SK-N-SH treated with all-trans-retinoic acid at 6 μM for 48 hours (cell line): ENCODE measurements around the gene PAPOLA.

ENCODE experiments used
- ATAC-seq: fragments of 200-7000 bp; cut with Tn5 transposase; 3 replicates; pipeline ENCODE4 v1.9.1; 2020; ENCODE audit warnings: mild to moderate bottlenecking, moderate library complexity
- ARNTL ChIP-seq: fragments of 450-650 bp; formaldehyde crosslinking; IDR thresholded peaks from 2 replicates; pipeline ENCODE4 v1.5.0; 2020; ENCODE audit warnings: low read depth, mild to moderate bottlenecking, moderate library complexity, borderline replicate concordance
- CSDC2 ChIP-seq: fragments of 250-450 bp; sonication (Bioruptor Pico); IDR thresholded peaks from 2 replicates; pipeline ENCODE4 v1.5.0; 2020; ENCODE audit warnings: mild to moderate bottlenecking, moderate library complexity
- CSRNP3 ChIP-seq: fragments of 250-450 bp; sonication (Bioruptor Pico); IDR thresholded peaks from 2 replicates; pipeline ENCODE4 v1.5.1; 2021; ENCODE audit warnings: mild to moderate bottlenecking, moderate library complexity
- GLIS3 ChIP-seq: fragments of 250-450 bp; sonication (Bioruptor Pico); IDR thresholded peaks from 2 replicates; pipeline ENCODE4 v1.5.0; 2020; ENCODE audit warnings: mild to moderate bottlenecking, moderate library complexity
- ISL1 ChIP-seq: fragments of 250-450 bp; sonication (Bioruptor Pico); IDR thresholded peaks from 2 replicates; pipeline ENCODE4 v2.1.2; 2022; ENCODE audit warnings: mild to moderate bottlenecking, moderate library complexity
- OSR1 ChIP-seq: fragments of 250-450 bp; sonication (Bioruptor Pico); IDR thresholded peaks from 2 replicates; pipeline ENCODE4 v1.8.0; 2022; ENCODE audit warnings: moderate library complexity, mild to moderate bottlenecking, inconsistent platforms
- POU6F1 ChIP-seq: fragments of 250-450 bp; sonication (Bioruptor Pico); IDR thresholded peaks from 2 replicates; pipeline ENCODE4 v1.8.0; 2021; ENCODE audit warnings: low read depth, mild to moderate bottlenecking, moderate library complexity, borderline replicate concordance
- PPARA ChIP-seq: fragments of 250-450 bp; sonication (Bioruptor Pico); IDR thresholded peaks from 2 replicates; pipeline ENCODE4 v1.5.0; 2020; ENCODE audit warnings: mild to moderate bottlenecking, borderline replicate concordance
- RARB ChIP-seq: fragments of 250-450 bp; sonication (Bioruptor Pico); IDR thresholded peaks from 2 replicates; pipeline ENCODE4 v1.8.0; 2021; ENCODE audit warnings: mild to moderate bottlenecking, moderate library complexity
- SNAI2 ChIP-seq: fragments of 250-450 bp; sonication (Bioruptor Pico); IDR thresholded peaks from 2 replicates; pipeline ENCODE4 v1.5.0; 2020; ENCODE audit warnings: mild to moderate bottlenecking, moderate library complexity
- TOX ChIP-seq: fragments of 250-450 bp; sonication (Bioruptor Pico); IDR thresholded peaks from 2 replicates; pipeline ENCODE4 v1.8.0; 2021; ENCODE audit warnings: mild to moderate bottlenecking, moderate library complexity, borderline replicate concordance
- TSHZ2 ChIP-seq: fragments of 250-450 bp; sonication (Bioruptor Pico); IDR thresholded peaks from 2 replicates; pipeline ENCODE4 v1.5.0; 2020; ENCODE audit warnings: mild to moderate bottlenecking, moderate library complexity
- ZFP3 ChIP-seq: fragments of 250-450 bp; sonication (Bioruptor Pico); IDR thresholded peaks from 2 replicates; pipeline ENCODE4 v1.5.0; 2020; ENCODE audit warnings: mild to moderate bottlenecking, moderate library complexity
- ZFP30 ChIP-seq: fragments of 450-650 bp; formaldehyde crosslinking; IDR thresholded peaks from 2 replicates; pipeline ENCODE4 v1.5.0; 2022; ENCODE audit warnings: mild to moderate bottlenecking, moderate library complexity
- ZNF70 ChIP-seq: fragments of 450-650 bp; formaldehyde crosslinking; IDR thresholded peaks from 2 replicates; pipeline ENCODE4 v1.5.0; 2020; ENCODE audit warnings: mild to moderate bottlenecking, moderate library complexity
- TF ChIP-seq, protein P1 (sequence below): fragments of 250-450 bp; sonication (Bioruptor Pico); IDR thresholded peaks from 2 replicates; pipeline ENCODE4 v1.5.1; 2020; ENCODE audit warnings: low read depth, mild to moderate bottlenecking, moderate library complexity

PAPOLA gene

DNA sequence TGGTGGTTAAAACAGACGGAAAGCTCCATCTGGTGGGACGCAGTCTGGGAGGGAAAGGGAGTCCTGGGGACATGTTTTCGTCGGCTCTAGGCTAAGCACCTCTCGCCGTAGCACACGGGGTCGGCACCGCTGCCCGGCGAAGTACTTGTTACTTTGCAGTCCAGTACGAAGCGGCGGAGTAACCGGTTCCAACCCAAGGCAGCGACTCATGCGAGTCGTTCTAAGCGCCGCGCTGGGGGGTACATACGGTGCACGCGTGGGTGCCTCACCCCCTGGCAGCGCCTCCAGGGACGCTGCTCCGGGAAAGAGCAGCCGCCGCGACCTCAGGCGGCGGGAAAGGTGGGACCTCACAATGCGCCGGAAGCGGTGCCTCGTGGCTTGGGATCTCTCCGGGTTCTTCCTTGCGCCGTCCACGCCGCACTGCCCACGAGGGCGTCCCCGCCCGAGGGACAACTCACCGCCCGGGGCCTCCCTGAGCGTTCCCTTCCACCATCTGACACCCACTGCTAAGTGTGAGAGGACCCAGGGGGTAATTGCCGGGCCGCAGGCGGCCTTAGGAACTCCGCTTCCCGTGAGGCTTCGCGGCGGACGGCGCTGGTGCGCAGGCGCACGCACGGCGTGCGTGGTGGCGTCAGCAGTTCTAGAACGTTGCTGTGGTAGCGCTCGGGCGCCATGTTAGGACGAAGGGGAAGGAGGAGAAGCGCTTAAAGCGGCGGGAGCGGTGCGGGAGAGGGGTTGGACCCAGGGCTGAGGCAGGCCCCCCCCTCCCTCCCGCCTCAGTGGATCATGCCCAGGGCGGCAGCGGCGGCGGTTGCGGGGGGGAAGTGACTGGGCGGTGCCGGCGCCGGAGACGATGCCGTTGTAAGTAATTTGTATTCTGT lies at the start of gene PAPOLA:
TSS of gene PAPOLA (plus strand) at position 643 of the 881 bp plus-strand sequence. CDS start at position 854, 211 bp downstream.
- TF ChIP-seq CSRNP3 (CRISPR knock-in tag) (no peak), POU6F1 (CRISPR knock-in tag) (no peak), SNAI2 (no peak), PPARA (CRISPR knock-in tag) (no peak), TSHZ2 (peak; percentile 66; the same call in 1 of the 2 replicates), CSDC2 (CRISPR knock-in tag) (0 out of 2 replicates have a peak, but pooled peaks have one; percentile 47), ZFP3 (CRISPR knock-in tag) (0 out of 2 replicates have a peak, but pooled peaks have one; percentile 41)
- TF ChIP-seq, all 23 proteins: peak for 3
- ATAC-seq = peak; percentile 95

DNA sequence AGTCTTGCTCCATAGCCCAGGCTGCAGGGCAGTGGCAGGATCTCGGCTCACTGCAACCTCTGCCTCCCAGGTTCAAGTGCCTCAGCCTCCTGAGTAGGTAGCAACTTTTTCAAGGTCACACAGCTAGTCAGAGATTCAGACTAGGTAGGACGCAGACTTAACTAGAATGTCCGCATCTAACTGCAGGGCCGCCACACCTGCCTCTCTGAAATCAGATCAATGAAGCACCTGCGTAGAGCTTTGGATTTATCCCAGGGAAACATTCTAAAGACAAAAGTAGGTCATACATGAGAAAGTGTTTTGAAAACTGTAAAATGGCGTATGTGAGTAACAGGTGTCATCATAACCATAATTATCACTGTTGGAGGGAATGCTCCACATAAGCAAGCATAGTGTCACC lies 49.5 kb upstream of the PAPOLA start:
- no peak for ATAC-seq
- TF ChIP-seq PPARA (CRISPR knock-in tag) = no peak
- TF ChIP-seq TSHZ2 = no peak
- TF ChIP-seq ZNF70 (CRISPR knock-in tag) = no peak

DNA sequence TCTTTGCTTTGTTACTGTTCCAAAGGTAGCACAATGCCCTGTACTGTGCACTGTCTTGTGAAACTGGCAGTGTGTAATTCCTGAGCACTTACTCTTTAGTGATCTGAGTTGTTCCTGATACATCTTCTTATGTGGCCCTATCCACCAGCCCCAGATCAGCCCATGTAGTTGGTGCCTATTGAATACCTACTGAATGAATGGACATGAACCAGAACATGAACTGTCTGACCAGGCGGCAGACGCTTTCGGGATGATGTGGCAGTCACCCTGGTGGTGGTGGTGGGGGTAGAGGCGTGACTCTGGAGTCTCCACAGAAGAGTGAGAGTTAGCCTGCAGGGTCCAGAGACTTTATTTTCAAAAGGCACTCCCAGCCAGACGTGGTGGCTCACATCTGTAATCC lies 46.6 kb upstream of the PAPOLA start:
- ATAC-seq = no peak; the same call in 2 of the 3 replicates
- TF ChIP-seq, protein P1, sequence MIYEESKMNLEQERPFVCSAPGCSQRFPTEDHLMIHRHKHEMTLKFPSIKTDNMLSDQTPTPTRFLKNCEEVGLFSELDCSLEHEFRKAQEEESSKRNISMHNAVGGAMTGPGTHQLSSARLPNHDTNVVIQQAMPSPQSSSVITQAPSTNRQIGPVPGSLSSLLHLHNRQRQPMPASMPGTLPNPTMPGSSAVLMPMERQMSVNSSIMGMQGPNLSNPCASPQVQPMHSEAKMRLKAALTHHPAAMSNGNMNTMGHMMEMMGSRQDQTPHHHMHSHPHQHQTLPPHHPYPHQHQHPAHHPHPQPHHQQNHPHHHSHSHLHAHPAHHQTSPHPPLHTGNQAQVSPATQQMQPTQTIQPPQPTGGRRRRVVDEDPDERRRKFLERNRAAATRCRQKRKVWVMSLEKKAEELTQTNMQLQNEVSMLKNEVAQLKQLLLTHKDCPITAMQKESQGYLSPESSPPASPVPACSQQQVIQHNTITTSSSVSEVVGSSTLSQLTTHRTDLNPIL = no peak
- TF ChIP-seq CSDC2 (CRISPR knock-in tag) (no peak), ARNTL (no peak), TSHZ2 (no peak), ISL1 (CRISPR knock-in tag) (no peak), POU6F1 (CRISPR knock-in tag) (no peak), RARB (no peak), PPARA (CRISPR knock-in tag) (no peak), SNAI2 (no peak), TOX (CRISPR knock-in tag) (no peak), CSRNP3 (CRISPR knock-in tag) (no peak), OSR1 (CRISPR knock-in tag) (no peak), ZFP30 (CRISPR knock-in tag) (no peak), GLIS3 (CRISPR knock-in tag) (no peak)
